Right atrium auricular region (tissue), 2 donors: ENCODE data around the gene ASPRV1. TPM values are rescaled to one million over a fixed set of nuclear protein-coding genes. Genes with fewer than 3 reads are reported as not detected.
"Not testable (repeated sequence)": the region's sequence is repeated elsewhere in the genome, so short reads cannot be mapped to it uniquely, and the experiment has no call there.

Source experiments
- DNase-seq: peaks from one replicate; pipeline ENCODE4 v3.0.0-alpha.2; 2019; ENCODE audit warnings: low spot score
- H3K27ac ChIP-seq, 2 donors: fragments of 200-600 bp; sonication (generic); 1 replicate in 1 of 2; 2 replicates in 1 of 2; pipeline ENCODE4 v1.5.1; 2016 to 2019
- H3K27me3 ChIP-seq, 2 donors: fragments of 200-600 bp; sonication (generic); one replicate each; pipeline versions ENCODE4 v1.5.1 to v1.6.0; 2017 to 2019
- H3K36me3 ChIP-seq: fragments of 200-600 bp; sonication (generic); one replicate; pipeline ENCODE4 v1.5.1; 2016
- H3K4me1 ChIP-seq, 2 donors: fragments of 200-600 bp; sonication (generic); one replicate each; pipeline versions ENCODE4 v1.5.1 to v1.6.0; 2017 to 2019
- H3K4me3 ChIP-seq, 2 donors: fragments of 200-600 bp; sonication (generic); 1 replicate in 1 of 2; 2 replicates in 1 of 2; pipeline ENCODE4 v1.5.1; 2017 to 2019; ENCODE audit warnings: mild to moderate bottlenecking in 1 of 2, moderate library complexity in 1 of 2
- H3K9me3 ChIP-seq, 2 donors: fragments of 200-600 bp; sonication (generic); one replicate each; pipeline ENCODE4 v1.5.1; 2019
- CTCF ChIP-seq, 2 donors: fragments of 200-600 bp; sonication (generic); IDR thresholded peaks; one replicate each; pipeline ENCODE4 v1.5.1; 2019; ENCODE audit warnings: antibody characterized with exemption in 2 of 2
- total RNA-seq, 2 donors: library from RNA; depleted of rRNA; stranded (reverse); fragments of >200 nt; gene quantifications; one replicate each; pipeline ENCODE4 v1.1.0, GENCODE V29; 2016

Gene ASPRV1
- total RNA-seq, 2 donors from 2014 or later = 0.33 to 0.83 TPM

GRCh38 chr2:70006447-70006784 lies 45.0 kb upstream of the ASPRV1 start:
- Histone ChIP-seq H3K27ac (no peak overlapping the region), H3K36me3 (no peaks in the 10 kb centered on the region), H3K9me3 (no peaks in the 10 kb centered on the region), H3K27me3 (no peaks in the 10 kb centered on the region), H3K4me1 (no peaks in the 10 kb centered on the region), H3K4me3 (no peak overlapping the region)
- DNase-seq = no peak
- TF ChIP-seq CTCF (IDR thresholded peaks at IDR 0.05) = no peak

GRCh38 chr2:70005752-70006446 lies 44.5 kb upstream of the ASPRV1 start:
- no peak for TF ChIP-seq CTCF (IDR thresholded peaks at IDR 0.05)
- no peak for DNase-seq
- no peaks in the 10 kb centered on the region for H3K4me1 ChIP-seq
- no peaks in the 10 kb centered on the region for H3K27me3 ChIP-seq
- no peak overlapping the region for H3K4me3 ChIP-seq
- H3K9me3 ChIP-seq = no peaks in the 10 kb centered on the region
- H3K36me3 ChIP-seq = no peaks in the 10 kb centered on the region
- H3K27ac ChIP-seq = no peak overlapping the region

GRCh38 chr2:70005216-70005615 lies 43.8 kb upstream of the ASPRV1 start:
- Histone ChIP-seq H3K27ac (no peak overlapping the region), H3K4me3 (no peak overlapping the region), H3K4me1 (no peaks in the 10 kb centered on the region), H3K36me3 (no peaks in the 10 kb centered on the region), H3K27me3 (no peaks in the 10 kb centered on the region), H3K9me3 (no peaks in the 10 kb centered on the region)
- TF ChIP-seq CTCF (IDR thresholded peaks at IDR 0.05) = no peak
- DNase-seq = no peak

- H3K9me3 ChIP-seq = no peaks in the 10 kb centered on the region
- no peaks in the 10 kb centered on the region for H3K36me3 ChIP-seq
- no peak for TF ChIP-seq CTCF (IDR thresholded peaks at IDR 0.05)
- H3K4me1 ChIP-seq = no peaks in the 10 kb centered on the region
- no peak for DNase-seq
- no peaks in the 10 kb centered on the region for H3K27me3 ChIP-seq
- no peak overlapping the region for H3K27ac ChIP-seq
- H3K4me3 ChIP-seq = no peak overlapping the region
Observed at GRCh38 chr2:70003093-70003830, 41.8 kb upstream of the ASPRV1 start.

GRCh38 chr2:70002241-70002899 lies 40.9 kb upstream of the ASPRV1 start:
- H3K27ac ChIP-seq = no peak overlapping the region
- no peak for TF ChIP-seq CTCF (IDR thresholded peaks at IDR 0.05)

GRCh38 chr2:70000529-70000928 lies 39.1 kb upstream of the ASPRV1 start:
- H3K9me3 ChIP-seq, H3K27ac ChIP-seq, H3K36me3 ChIP-seq, H3K27me3 ChIP-seq, H3K4me1 ChIP-seq, DNase-seq, H3K4me3 ChIP-seq: not testable (repeated sequence)

More at GRCh38 chr2:70002241-70002899, 40.9 kb upstream of the ASPRV1 start:
- no peaks in the 10 kb centered on the region for H3K9me3 ChIP-seq
- H3K4me1 ChIP-seq = no peaks in the 10 kb centered on the region
- no peaks in the 10 kb centered on the region for H3K36me3 ChIP-seq
- DNase-seq = no peak
- H3K27me3 ChIP-seq = no peaks in the 10 kb centered on the region
- no peak overlapping the region for H3K4me3 ChIP-seq
